Neural progenitor cell (in vitro differentiated cells): Measurements from ENCODE around the gene FARP2.
"Not testable (repeated sequence)": the region's sequence is repeated elsewhere in the genome, so short reads cannot be mapped to it uniquely, and the experiment has no call there.

Experiments used
- CTCF ChIP-seq: fragments of 200-600 bp; sonication (generic); IDR thresholded peaks from 2 replicates; pipeline ENCODE4 v1.5.1; 2017; ENCODE audit warnings: antibody characterized with exemption, mild to moderate bottlenecking
- EZH2 ChIP-seq: fragments of 200-600 bp; sonication (generic); IDR thresholded peaks from 2 replicates; pipeline ENCODE4 v1.6.1; 2017; ENCODE audit warnings: antibody characterized with exemption, mild to moderate bottlenecking, moderate library complexity

GRCh38 chr2:241392753-241393152, 36.7 kb downstream of the FARP2 start:
- not testable (repeated sequence) for TF ChIP-seq CTCF, EZH2
